SHP77 (cell line): Measurements from ENCODE around the gene KRTAP10-4.
"Not testable (repeated sequence)": the region's sequence is repeated elsewhere in the genome, so short reads cannot be mapped to it uniquely, and the experiment has no call there.

Source experiments
- DNase-seq, 2 experiments: peaks; one replicate each; lab custom pipeline; 2025; lab: John Stamatoyannopoulos, UW

Gene KRTAP10-4

DNA sequence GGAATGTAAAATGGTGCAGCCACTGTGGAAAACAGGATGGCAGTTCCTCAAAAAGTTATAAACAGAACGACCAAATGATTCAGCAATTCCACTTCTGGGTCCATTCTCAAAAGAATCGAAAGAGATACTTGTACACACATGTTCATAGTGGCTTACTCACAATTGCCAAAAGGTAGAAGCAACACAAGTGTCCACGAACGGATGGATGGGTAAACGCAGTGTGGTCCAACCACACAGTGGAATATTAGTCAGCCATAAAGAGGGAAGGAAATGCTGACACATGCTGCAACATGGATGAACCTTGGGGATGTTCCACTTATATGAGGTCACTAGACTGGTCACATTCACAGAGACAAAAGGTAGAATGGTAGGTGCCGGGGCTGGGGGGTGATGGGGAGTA, 38.8 kb upstream of the KRTAP10-4 start:
- no peak for DNase-seq

DNA sequence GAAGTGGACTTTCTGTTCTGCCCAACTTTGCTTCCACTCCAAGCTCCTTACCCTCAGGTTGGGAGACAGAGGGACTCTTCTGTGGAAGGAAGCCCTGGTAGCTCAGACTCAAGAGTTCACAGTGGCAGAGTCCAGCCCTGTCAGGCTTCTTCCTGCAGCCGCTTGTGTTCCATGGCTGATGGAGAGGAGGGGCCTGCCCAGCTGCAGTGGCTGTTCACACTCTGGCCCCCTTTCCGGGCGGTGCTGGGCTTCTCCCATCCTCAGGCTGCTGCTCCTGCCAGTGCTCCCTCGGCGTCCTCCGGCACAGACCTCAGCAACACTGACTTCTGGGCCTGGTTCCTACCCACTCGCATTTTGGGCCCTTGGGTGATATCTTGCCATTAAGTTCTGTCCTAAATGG, 37.6 kb upstream of the KRTAP10-4 start:
- no peak for DNase-seq

- DNase-seq: no peak
Observed at GRCh38 chr21:44537930-44538911, 35.3 kb upstream of the KRTAP10-4 start.

GRCh38 chr21:44539046-44539445, 34.5 kb upstream of the KRTAP10-4 start:
- DNase-seq: no peak

GRCh38 chr21:44539991-44540666, 33.4 kb upstream of the KRTAP10-4 start, which contains the start of gene KRTAP10-1:
TSS of gene KRTAP10-1 (minus strand) at chr21:44540195. CDS start at chr21:44540150, 45 bp downstream.
- DNase-seq: no peak

- no peak for DNase-seq
Observed at GRCh38 chr21:44540741-44541288, 32.7 kb upstream of the KRTAP10-4 start.

DNA sequence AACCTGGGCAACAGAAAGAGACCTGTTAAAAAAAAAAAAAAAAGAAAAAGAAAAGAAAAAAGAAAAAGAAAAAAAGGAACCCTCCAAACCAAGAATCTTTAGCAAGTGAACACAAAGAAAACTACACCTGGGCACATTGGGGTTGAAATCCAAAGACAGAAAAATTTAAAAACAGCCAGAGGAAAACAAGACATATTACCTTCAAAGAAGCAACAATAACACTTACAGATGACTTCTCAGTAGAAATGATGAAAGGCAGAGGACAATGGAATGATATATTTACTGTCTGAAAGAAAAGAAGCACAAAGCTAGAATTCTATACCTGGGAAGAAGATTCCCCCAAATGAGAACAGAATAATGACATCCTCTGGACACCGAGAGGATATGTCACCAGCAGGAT, 30.8 kb upstream of the KRTAP10-4 start:
- no peak for DNase-seq

DNA sequence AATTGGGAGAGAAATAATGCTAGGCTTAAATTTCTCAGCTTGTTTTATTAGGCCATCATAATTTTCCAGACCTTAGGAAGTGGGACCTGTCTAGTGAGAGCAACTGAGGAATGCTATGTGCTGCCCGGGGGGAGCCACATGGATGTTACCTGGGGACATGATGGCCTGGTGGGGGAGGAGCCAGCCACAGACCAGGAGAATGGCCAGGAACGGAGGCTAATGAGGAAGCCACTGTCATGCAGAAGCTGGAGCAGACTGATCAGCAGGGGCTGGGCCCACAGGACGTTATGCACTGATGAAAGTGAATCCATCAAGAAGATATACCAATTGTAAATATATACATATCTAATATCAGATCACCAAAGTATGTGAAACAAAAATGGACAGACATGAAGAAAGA, 29.0 kb upstream of the KRTAP10-4 start:
- no peak for DNase-seq

- DNase-seq: no peak
Observed at GRCh38 chr21:44547656-44548331, 25.7 kb upstream of the KRTAP10-4 start.

- DNase-seq: no peak
Observed at GRCh38 chr21:44548381-44548780, 25.1 kb upstream of the KRTAP10-4 start.

DNA sequence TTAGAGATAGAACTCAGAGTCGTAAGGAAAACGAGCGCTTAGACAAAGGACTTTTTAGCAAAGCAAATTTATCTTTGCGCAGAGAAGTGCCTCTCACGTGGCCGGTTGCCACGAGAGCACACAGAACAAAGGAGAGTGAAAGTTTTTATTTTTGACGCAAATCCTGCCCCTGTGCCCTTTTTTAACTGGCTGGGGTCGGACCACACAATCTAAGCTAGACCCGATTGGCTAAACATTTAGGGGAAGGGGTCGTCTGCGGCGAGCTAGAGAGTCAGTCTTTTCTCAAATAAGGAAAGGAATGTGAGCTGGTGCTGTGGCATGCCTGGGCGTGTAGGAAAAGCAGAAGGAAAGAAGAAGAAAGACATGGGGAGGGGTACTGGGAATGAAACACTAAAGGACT, 24.6 kb upstream of the KRTAP10-4 start:
- DNase-seq: no peak

DNA sequence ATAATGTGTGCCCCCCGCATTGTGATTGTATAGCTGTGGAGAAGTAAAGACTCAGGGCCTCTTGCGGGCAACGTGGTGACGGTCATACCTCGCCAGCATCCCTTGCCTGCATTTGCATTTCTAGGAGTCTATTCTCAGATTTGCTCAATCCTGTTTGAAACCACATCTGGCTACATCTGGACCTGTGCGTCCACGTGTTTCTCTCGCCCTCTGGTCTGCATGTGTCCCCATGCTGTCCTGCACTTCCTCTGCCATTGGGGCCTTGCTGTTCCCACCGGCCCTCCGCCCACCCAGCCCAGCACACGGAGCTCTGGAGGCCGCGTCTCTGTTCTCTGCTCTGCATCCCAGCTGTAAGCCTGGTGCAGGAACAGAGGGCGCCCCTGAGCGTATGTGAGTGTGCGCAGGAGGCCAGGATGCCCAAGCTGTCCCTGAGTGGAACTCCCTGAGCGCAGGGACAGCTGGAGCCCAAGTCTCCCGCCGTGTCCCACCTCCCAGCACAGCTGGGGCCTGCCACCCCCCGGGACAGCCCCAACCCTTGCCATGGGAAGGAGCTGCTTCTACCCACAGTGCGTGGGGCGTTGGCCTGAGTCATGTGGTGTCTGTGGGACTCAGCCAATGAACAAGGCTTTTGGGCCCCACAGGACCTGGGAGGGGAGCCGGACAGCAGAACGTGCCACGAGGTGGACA, 23.9 kb upstream of the KRTAP10-4 start:
- DNase-seq: no peak

GRCh38 chr21:44550285-44550684, 23.2 kb upstream of the KRTAP10-4 start:
- not testable (repeated sequence) for DNase-seq

- no peak for DNase-seq
Observed at GRCh38 chr21:44550807-44551206, 22.7 kb upstream of the KRTAP10-4 start.

DNA sequence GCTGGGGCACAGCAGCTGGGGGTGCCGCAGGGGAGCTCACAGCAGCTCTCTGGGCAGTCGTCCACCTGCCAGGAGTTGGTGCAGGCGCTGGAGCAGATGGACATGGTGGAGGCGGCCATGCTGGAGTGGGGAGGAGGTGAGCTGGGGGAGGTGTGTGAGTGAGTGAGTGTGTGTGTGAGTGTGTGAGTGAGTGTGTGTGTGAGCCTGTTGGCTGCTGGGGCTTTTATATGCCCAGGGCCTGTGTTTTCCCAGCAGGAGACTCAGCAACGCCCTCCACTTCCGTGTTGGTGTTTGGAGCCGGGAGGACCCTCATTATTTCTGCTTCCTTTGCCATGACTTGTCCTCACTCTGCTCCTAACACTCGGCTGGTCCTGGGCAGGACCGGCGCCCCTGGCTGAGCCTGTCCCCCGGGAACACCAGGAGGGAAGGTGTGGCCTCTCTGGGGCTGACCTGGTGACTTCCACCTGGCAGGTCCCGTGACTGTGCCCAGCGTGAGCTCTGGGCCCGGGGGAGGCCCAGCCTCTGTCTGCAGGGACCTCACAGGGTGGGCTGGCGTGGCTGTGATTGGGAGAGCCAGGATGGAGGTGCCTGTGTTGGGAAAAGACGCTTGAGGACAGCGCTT, 22.1 kb upstream of the KRTAP10-4 start, which contains the start of gene KRTAP10-2:
Gene KRTAP10-2 (minus strand): TSS at position 166 of the 622 bp plus-strand sequence. CDS start 47 bp downstream, at position 119.
- no peak for DNase-seq

DNA sequence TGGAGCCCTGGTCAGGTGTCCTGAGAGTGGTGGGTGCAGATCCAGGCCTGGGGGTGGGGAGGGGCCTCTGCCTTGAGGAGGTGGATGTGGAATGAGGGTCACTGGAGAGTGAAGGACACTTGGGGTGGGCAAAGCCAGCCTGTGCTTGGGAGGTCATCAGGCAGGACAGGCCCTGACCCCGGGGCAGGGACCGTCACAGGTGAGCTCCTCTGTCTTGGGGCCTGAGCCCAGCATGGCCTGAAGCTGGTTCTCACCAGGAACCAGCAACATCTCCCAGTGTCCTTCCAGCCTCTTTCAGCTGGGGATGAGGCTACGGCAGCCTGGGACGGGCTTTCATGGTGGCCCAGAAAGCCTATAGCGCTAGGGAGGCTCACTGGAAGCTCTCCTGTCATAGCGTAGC, 21.4 kb upstream of the KRTAP10-4 start:
- no peak for DNase-seq

DNA sequence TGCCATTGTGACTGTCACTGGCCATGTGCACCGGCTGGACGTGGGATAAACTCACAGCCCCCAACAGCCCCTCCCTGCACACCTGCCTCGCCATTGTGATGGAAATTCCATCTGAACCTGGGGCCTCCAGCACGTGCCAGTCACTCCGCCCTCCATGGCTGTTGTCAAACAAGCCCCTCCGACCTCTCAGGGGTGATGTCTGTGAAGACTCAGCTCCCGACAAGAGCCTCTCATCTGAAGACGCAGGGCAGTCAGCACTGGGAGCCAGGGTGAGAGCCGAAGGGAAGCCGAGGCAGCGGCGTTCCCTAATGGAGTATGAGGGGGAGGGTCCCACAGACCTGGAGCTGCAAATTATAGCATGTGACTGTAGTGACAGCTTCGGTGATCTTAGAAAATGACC, 20.8 kb upstream of the KRTAP10-4 start:
- no peak for DNase-seq

DNA sequence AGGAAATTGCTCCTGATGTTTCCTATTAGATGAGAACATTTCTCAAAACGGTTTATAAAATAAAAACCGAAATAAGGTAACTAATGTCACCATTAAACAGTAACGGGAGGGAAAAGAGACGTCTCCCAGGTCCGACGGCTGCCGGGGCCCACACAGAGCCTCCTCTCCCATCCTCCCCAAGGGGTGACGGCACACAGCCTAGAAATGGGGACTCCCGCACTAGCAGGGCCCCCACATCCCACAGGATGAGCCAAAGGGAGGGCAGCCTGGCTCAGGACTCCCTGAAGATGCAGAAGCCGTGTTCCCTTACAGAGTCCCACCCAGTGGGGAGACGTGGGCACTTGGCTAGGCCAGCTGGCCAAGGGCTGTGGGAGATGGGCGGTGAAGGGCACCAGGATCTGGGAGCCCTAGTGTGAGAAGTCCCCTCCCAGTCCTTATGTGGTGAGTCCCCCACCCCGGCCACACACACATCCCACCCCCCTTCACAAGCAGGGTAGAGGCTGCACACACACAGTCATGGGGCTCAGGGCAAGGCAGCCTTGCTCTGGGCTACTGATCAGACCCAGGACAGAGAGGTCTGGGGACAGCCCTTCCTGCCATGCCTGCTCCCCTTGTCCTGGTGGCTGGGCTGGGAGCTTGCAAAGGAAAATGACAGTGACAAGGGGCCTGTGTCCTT, 18.2 kb upstream of the KRTAP10-4 start:
- DNase-seq: no peak

- DNase-seq: no peak
Observed at GRCh38 chr21:44556879-44557278, 16.6 kb upstream of the KRTAP10-4 start.
